ENCODE data around the gene PCDH15. TPM values are rescaled to one million over a fixed set of nuclear protein-coding genes. Genes with fewer than 3 reads are reported as not detected.

Gene PCDH15
- total and polyA plus RNA-seq, 2 of the 13 experiments (the other 11 are each of a cell fraction or from before 2014, with no cell fraction given) = not detected

- TF ChIP-seq SOX5 (CRISPR knock-in tag; IDR thresholded peaks at IDR 0.05; ENCODE audit: borderline replicate concordance) (peak; percentile 53; the same call in 1 of the 2 replicates), ZHX2 (IDR thresholded peaks at IDR 0.05; ENCODE audit: low read depth) (no peak), ZHX2 (CRISPR knock-in tag; IDR thresholded peaks at IDR 0.05; ENCODE audit: borderline replicate concordance) (no peak), E2F2 (CRISPR knock-in tag; IDR thresholded peaks at IDR 0.05; ENCODE audit: borderline replicate concordance) (no peak), RFXANK (CRISPR knock-in tag; IDR thresholded peaks at IDR 0.05) (no peak), ZNF598 (CRISPR knock-in tag; IDR thresholded peaks at IDR 0.05; ENCODE audit: borderline replicate concordance) (no peak), ZNF550 (CRISPR knock-in tag; IDR thresholded peaks at IDR 0.05; ENCODE audit: borderline replicate concordance) (no peak), KDM5A (IDR thresholded peaks at IDR 0.05; ENCODE audit: borderline replicate concordance, low read length) (no peak), ZNF737 (CRISPR knock-in tag; IDR thresholded peaks at IDR 0.05; ENCODE audit: borderline replicate concordance) (no peak), FOXP1 (IDR thresholded peaks at IDR 0.05) (no peak), FOXP1 (CRISPR knock-in tag; IDR thresholded peaks at IDR 0.05) (peak; percentile 56; the same call in 1 of the 2 replicates), CERS6 (CRISPR knock-in tag; IDR thresholded peaks at IDR 0.05) (no peak), TCF7 (IDR thresholded peaks at IDR 0.05; ENCODE audit: low read depth) (peak; percentile 72), MIXL1 (CRISPR knock-in tag; IDR thresholded peaks at IDR 0.05) (no peak), ZFP36 (IDR thresholded peaks at IDR 0.05; ENCODE audit: borderline replicate concordance, low read depth, low read length, partially characterized antibody) (no peak), NCOA2 (CRISPR knock-in tag; IDR thresholded peaks at IDR 0.05) (peak; percentile 69), ZNF441 (CRISPR knock-in tag; IDR thresholded peaks at IDR 0.05; ENCODE audit: borderline replicate concordance) (no peak), NR2F1 (CRISPR knock-in tag; IDR thresholded peaks at IDR 0.05) (no peak), ZNF251 (CRISPR knock-in tag; IDR thresholded peaks at IDR 0.05) (no peak)
These were observed 861.4 kb downstream of the PCDH15 start (continued) for GRCh38 chr10:53939654-53940053.

Data from HepG2 (cell line).